ENCODE results near the gene LIN7B.

The LIN7B gene

GRCh38 chr19:49161987-49162386 lies 47.8 kb downstream of the LIN7B start:
- no peak overlapping the region for H3K4me3 ChIP-seq (ENCODE audit: low read depth, low read length)
- TF ChIP-seq CTCF (IDR thresholded peaks at IDR 0.05; ENCODE audit: control insufficient read depth, extremely low read depth, insufficient read depth): no peak
- no peak for DNase-seq (ENCODE audit: low read depth)

GRCh38 chr19:49165111-49165750 lies 51.1 kb downstream of the LIN7B start:
- TF ChIP-seq CTCF (IDR thresholded peaks at IDR 0.05; ENCODE audit: control insufficient read depth, extremely low read depth, insufficient read depth): no peak
- no peak overlapping the region for H3K4me3 ChIP-seq (ENCODE audit: low read depth, low read length)
- peak; percentile 90 for DNase-seq (ENCODE audit: low read depth)

- DNase-seq (ENCODE audit: low read depth): no peak
- no peak overlapping the region for H3K4me3 ChIP-seq (ENCODE audit: low read depth, low read length)
- TF ChIP-seq CTCF (IDR thresholded peaks at IDR 0.05; ENCODE audit: control insufficient read depth, extremely low read depth, insufficient read depth): 0 out of 2 replicates have a peak, but pooled peaks have one; percentile 12
Observed at GRCh38 chr19:49165865-49166301, 51.7 kb downstream of the LIN7B start.

- no peak for TF ChIP-seq CTCF (IDR thresholded peaks at IDR 0.05; ENCODE audit: control insufficient read depth, extremely low read depth, insufficient read depth)
- H3K4me3 ChIP-seq (ENCODE audit: low read depth, low read length): no peak overlapping the region
- no peak for DNase-seq (ENCODE audit: low read depth)
Observed at GRCh38 chr19:49167857-49168409, 53.8 kb downstream of the LIN7B start.

All from LNCaP clone FGC (cell line).